AG04450 (cell line): Measurements from ENCODE around the gene RAB1B. TPM values are rescaled to one million over a fixed set of nuclear protein-coding genes. Genes with fewer than 3 reads are reported as not detected.
A peak's percentile ranks its signal among the peaks of the same experiment; 100 is the strongest.

ENCODE experiments used
- CTCF ChIA-PET: fragments of 300-600, 350-600 bp; formaldehyde crosslinking; extraction: SDS; loops from one replicate; lab custom pipeline; 2022; ENCODE audit warnings: antibody characterized with exemption, inconsistent platforms; lab: Charles Lee
- POLR2A ChIA-PET: fragments of 350-600 bp; formaldehyde crosslinking; extraction: SDS; loops from one replicate; lab custom pipeline; 2021; ENCODE audit warnings: antibody characterized with exemption, inconsistent platforms; lab: Yijun Ruan, JAX
- DNase-seq: peaks from one replicate; pipeline ENCODE4 v3.0.0-alpha.2; 2011; ENCODE audit warnings: low read depth, low spot score
- H3K27ac ChIP-seq: one replicate; pipeline ENCODE4 v1.5.1; 2012; ENCODE audit warnings: low read depth, low read length, control low read depth
- H3K27me3 ChIP-seq: one replicate; pipeline ENCODE4 v1.6.0; 2012; ENCODE audit warnings: low read length; ENCODE audit not compliant: control insufficient read depth, insufficient read depth
- H3K4me3 ChIP-seq: 2 replicates; pipeline ENCODE4 v1.5.1; 2011; ENCODE audit warnings: mild to moderate bottlenecking, low read depth, low read length, control low read depth
- H3K9me3 ChIP-seq: 2 replicates; pipeline ENCODE4 v1.5.1; 2012; ENCODE audit warnings: low read length; ENCODE audit not compliant: control insufficient read depth, insufficient read depth
- CTCF ChIP-seq: IDR thresholded peaks from 2 replicates; pipeline ENCODE4 v1.5.1; 2011; ENCODE audit warnings: low read depth, low read length, control low read depth, inconsistent platforms
- polyA plus RNA-seq: library from polyadenylated mRNA; depleted of rRNA; stranded (reverse); fragments of >200 nt; gene quantifications from 2 replicates; pipeline ENCODE4 v1.2.3, GENCODE V29; 2011

Gene RAB1B
- polyA plus RNA-seq, 1 experiment: 127 TPM

- POLR2A ChIA-PET: interaction anchor here (0.5 to 1.2 kb wide), 2 partner anchors 9 to 25 kb away, joined by 3 read pairs; no protein-coding TSS in a partner anchor
- CTCF ChIA-PET: interaction anchor here (1.2 to 3.7 kb wide), 3 partner anchors 9 to 58 kb away, joined by 3 to 18 read pairs (median 8); no protein-coding TSS in a partner anchor
- Histone ChIP-seq H3K27me3 (no peaks in the 10 kb centered on the region), H3K27ac (no peak overlapping the region), H3K9me3 (no peaks in the 10 kb centered on the region; the same call in 1 of the 2 replicates), H3K4me3 (no peak overlapping the region)
- DNase-seq: no peak
- no peak for TF ChIP-seq CTCF
Observed at GRCh38 chr11:66281001-66281400, 12.6 kb downstream of the RAB1B start.

GRCh38 chr11:66281776-66282467 lies 13.5 kb downstream of the RAB1B start:
- no peaks in the 10 kb centered on the region for H3K9me3 ChIP-seq
- POLR2A ChIA-PET: interaction anchor here (0.5 to 1.9 kb wide), 4 partner anchors 9 to 26 kb away, joined by 3 to 7 read pairs (median 3); partner anchors contain the start of gene TMEM151A
- H3K27ac ChIP-seq: no peak overlapping the region
- TF ChIP-seq CTCF: no peak
- no peak overlapping the region for H3K4me3 ChIP-seq
- H3K27me3 ChIP-seq: no peaks in the 10 kb centered on the region
- CTCF ChIA-PET: interaction anchor here (0.6 to 3.7 kb wide), 11 partner anchors 9 to 64 kb away, joined by 3 to 18 read pairs (median 3); partner anchors contain the start of genes RAB1B, RIN1 and TMEM151A
- DNase-seq: no peak

GRCh38 chr11:66282468-66283455 lies 14.3 kb downstream of the RAB1B start:
- Histone ChIP-seq H3K27me3 (no peaks in the 10 kb centered on the region), H3K27ac (no peak overlapping the region), H3K9me3 (no peaks in the 10 kb centered on the region), H3K4me3 (no peak overlapping the region)
- peak; percentile 82 for DNase-seq
- CTCF ChIA-PET: interaction anchor here (0.6 to 3.7 kb wide), 13 partner anchors 8 to 94 kb away, joined by 3 to 18 read pairs (median 3); partner anchors contain the start of genes BRMS1, RAB1B, RIN1 and TMEM151A
- POLR2A ChIA-PET: interaction anchor here (0.5 to 1.9 kb wide), 4 partner anchors 9 to 184 kb away, joined by 3 to 7 read pairs (median 4); partner anchors contain the start of genes RIN1 and TMEM151A
- TF ChIP-seq CTCF: peak; percentile 83

- Histone ChIP-seq H3K27ac (no peak overlapping the region), H3K4me3 (no peak overlapping the region), H3K27me3 (no peaks in the 10 kb centered on the region), H3K9me3 (no peaks in the 10 kb centered on the region)
- no peak for TF ChIP-seq CTCF
- DNase-seq: no peak
- ChIA-PET CTCF (interaction anchor here (0.6 to 3.7 kb wide), 6 partner anchors 11 to 372 kb away, joined by 3 to 18 read pairs (median 5); partner anchors contain the start of gene BRMS1), POLR2A (interaction anchor here (1.9 kb wide), 1 partner anchor 16 kb away, joined by 7 read pairs; no protein-coding TSS in a partner anchor)
Observed at GRCh38 chr11:66283461-66284105, 15.1 kb downstream of the RAB1B start.
